ENCODE results near the gene PLXNC1. TPM values are rescaled to one million over a fixed set of nuclear protein-coding genes. Genes with fewer than 3 reads are reported as not detected.

PLXNC1 gene
- total and polyA plus RNA-seq, 7 donors = 1.2 to 10.2 (median 4.3) TPM

- no peak for DNase-seq
- intact Hi-C loops (cut with DNase I) = no loop called here
- Histone ChIP-seq H3K27me3 (no peaks in the 10 kb centered on the region), H3K4me1 (no peaks in the 10 kb centered on the region), H3K9me3 (no peaks in the 10 kb centered on the region), H3K4me3 (no peak overlapping the region), H3K27ac (no peak overlapping the region), H3K36me3 (no peaks in the 10 kb centered on the region)
- TF ChIP-seq POLR2A (IDR thresholded peaks at IDR 0.05) = no peak
- no peak for TF ChIP-seq POLR2AphosphoS5 (IDR thresholded peaks at IDR 0.05)
- no peak for TF ChIP-seq CTCF (IDR thresholded peaks at IDR 0.05)
- TF ChIP-seq EP300 (IDR thresholded peaks at IDR 0.05) = no peak
- WGBS, 2 donors = 40 to 83% methylated on average over 3 of the region's 3 CpGs
Observed at GRCh38 chr12:94157181-94157580, 8.8 kb downstream of the PLXNC1 start.

- Histone ChIP-seq H3K9me3 (no peaks in the 10 kb centered on the region), H3K27me3 (no peaks in the 10 kb centered on the region), H3K36me3 (no peaks in the 10 kb centered on the region), H3K27ac (no peak overlapping the region), H3K4me1 (no peaks in the 10 kb centered on the region), H3K4me3 (no peak overlapping the region)
- intact Hi-C loops (cut with DNase I) = no loop called here
- TF ChIP-seq POLR2AphosphoS5 (IDR thresholded peaks at IDR 0.05) (no peak), POLR2A (IDR thresholded peaks at IDR 0.05) (no peak), CTCF (IDR thresholded peaks at IDR 0.05) (no peak), EP300 (IDR thresholded peaks at IDR 0.05) (no peak)
- DNase-seq = no peak
- 40% methylated on average over 6 of the region's 6 CpGs for WGBS, 2 donors
Observed at GRCh38 chr12:94157981-94158411, 9.6 kb downstream of the PLXNC1 start.

- TF ChIP-seq EP300 (IDR thresholded peaks at IDR 0.05) (no peak), CTCF (IDR thresholded peaks at IDR 0.05) (no peak), POLR2A (IDR thresholded peaks at IDR 0.05) (no peak), POLR2AphosphoS5 (IDR thresholded peaks at IDR 0.05) (no peak)
- H3K9me3 ChIP-seq = no peaks in the 10 kb centered on the region
- no peaks in the 10 kb centered on the region for H3K36me3 ChIP-seq
- intact Hi-C loops (cut with DNase I) = no loop called here
- H3K27ac ChIP-seq = no peak overlapping the region
- H3K4me3 ChIP-seq = no peak overlapping the region
- H3K27me3 ChIP-seq = no peaks in the 10 kb centered on the region
- 93 to 95% methylated on average over 8 of the region's 8 CpGs for WGBS, 2 donors
- no peaks in the 10 kb centered on the region for H3K4me1 ChIP-seq
- no peak for DNase-seq
Observed at GRCh38 chr12:94158666-94159065, 10.3 kb downstream of the PLXNC1 start.

GRCh38 chr12:94162108-94162507, 13.7 kb downstream of the PLXNC1 start:
- Histone ChIP-seq H3K9me3 (no peaks in the 10 kb centered on the region), H3K27me3 (no peaks in the 10 kb centered on the region), H3K4me3 (no peak overlapping the region), H3K27ac (no peak overlapping the region), H3K36me3 (no peaks in the 10 kb centered on the region), H3K4me1 (no peaks in the 10 kb centered on the region)
- WGBS, 2 donors = 89 to 97% methylated on average over 3 of the region's 3 CpGs
- no peak for TF ChIP-seq EP300 (IDR thresholded peaks at IDR 0.05)
- no peak for TF ChIP-seq CTCF (IDR thresholded peaks at IDR 0.05)
- intact Hi-C loops (cut with DNase I) = no loop called here
- DNase-seq = no peak

- Histone ChIP-seq H3K27ac (no peak overlapping the region), H3K27me3 (no peaks in the 10 kb centered on the region), H3K9me3 (no peaks in the 10 kb centered on the region), H3K4me1 (no peaks in the 10 kb centered on the region), H3K36me3 (no peaks in the 10 kb centered on the region), H3K4me3 (no peak overlapping the region)
- no peak for TF ChIP-seq POLR2A (IDR thresholded peaks at IDR 0.05)
- no peak for TF ChIP-seq CTCF (IDR thresholded peaks at IDR 0.05)
- TF ChIP-seq POLR2AphosphoS5 (IDR thresholded peaks at IDR 0.05) = no peak
- TF ChIP-seq EP300 (IDR thresholded peaks at IDR 0.05) = no peak
- WGBS, 2 donors = 88 to 92% methylated on average over 2 of the region's 2 CpGs
- no peak for DNase-seq
- intact Hi-C loops (cut with DNase I) = no loop called here
Observed at GRCh38 chr12:94163850-94164249, 15.5 kb downstream of the PLXNC1 start.
